Mesenchymal stem cell (in vitro differentiated cells and primary cell): ENCODE data around the gene WWOX.

Experiments
- DNase-seq: peaks from one replicate; pipeline ENCODE4 v3.0.0-alpha.2; 2013
- H2AFZ ChIP-seq: one replicate; pipeline ENCODE4 v1.6.1; 2013; ENCODE audit warnings: low read depth, mild to moderate bottlenecking, control low read depth, inconsistent platforms, low read length, moderate library complexity
- H2AK5ac ChIP-seq: 2 replicates; pipeline ENCODE4 v1.6.1; 2013; ENCODE audit warnings: low read length, moderate library complexity, mild to moderate bottlenecking, inconsistent platforms; ENCODE audit not compliant: severe bottlenecking
- H2BK120ac ChIP-seq: one replicate; pipeline ENCODE4 v1.6.1; 2013; ENCODE audit warnings: low read depth, mild to moderate bottlenecking, inconsistent platforms, low read length, moderate library complexity
- H2BK12ac ChIP-seq, 2 experiments: one replicate each; pipeline ENCODE4 v1.6.1; 2013; ENCODE audit warnings: inconsistent platforms in 2 of 2, low read length in 2 of 2, mild to moderate bottlenecking in 2 of 2, moderate library complexity in 2 of 2, control low read depth in 1 of 2
- H2BK15ac ChIP-seq: one replicate; pipeline ENCODE4 v1.6.1; 2013; ENCODE audit warnings: mild to moderate bottlenecking, low read depth, inconsistent platforms; ENCODE audit not compliant: poor library complexity, severe bottlenecking
- H2BK5ac ChIP-seq: 2 replicates; pipeline ENCODE4 v1.6.1; 2013; ENCODE audit warnings: low read depth, mild to moderate bottlenecking, low read length, control low read depth, inconsistent platforms; ENCODE audit not compliant: poor library complexity, severe bottlenecking
- H3K14ac ChIP-seq, 2 experiments: one replicate each; pipeline ENCODE4 v1.6.1; 2013; ENCODE audit warnings: inconsistent platforms in 2 of 2, low read length in 2 of 2, control low read depth in 1 of 2, mild to moderate bottlenecking in 1 of 2, moderate library complexity in 1 of 2
- H3K18ac ChIP-seq, 2 experiments: one replicate each; pipeline ENCODE4 v1.6.1; 2013; ENCODE audit warnings: inconsistent platforms in 2 of 2, low read length in 2 of 2, control low read depth in 1 of 2, low read depth in 1 of 2, mild to moderate bottlenecking in 1 of 2
- H3K23ac ChIP-seq, 2 experiments: one replicate each; pipeline ENCODE4 v1.6.1; 2013; ENCODE audit warnings: inconsistent platforms in 2 of 2, low read length in 2 of 2, mild to moderate bottlenecking in 2 of 2, moderate library complexity in 2 of 2, control low read depth in 1 of 2
- H3K27ac ChIP-seq: 2 replicates; pipeline ENCODE4 v1.5.1; 2013; ENCODE audit warnings: mild to moderate bottlenecking, moderate library complexity, low read length, control low read depth, inconsistent platforms; ENCODE audit not compliant: poor library complexity, severe bottlenecking
- H3K27me3 ChIP-seq, 2 experiments: 2 replicates each; pipeline versions ENCODE4 v1.6.1 to v1.7.0; 2013; ENCODE audit warnings: low read length in 2 of 2, mild to moderate bottlenecking in 2 of 2, moderate library complexity in 2 of 2, control low read depth in 1 of 2, inconsistent platforms in 1 of 2; ENCODE audit not compliant: control insufficient read depth in 1 of 2, insufficient read depth in 1 of 2
- H3K36me3 ChIP-seq, 2 experiments: 2 replicates each; pipeline versions ENCODE4 v1.6.1 to v1.7.0; 2013; ENCODE audit warnings: low read length in 2 of 2, control low read depth in 1 of 2, inconsistent platforms in 1 of 2, low read depth in 1 of 2, mild to moderate bottlenecking in 1 of 2; ENCODE audit not compliant: insufficient read depth in 2 of 2, control insufficient read depth in 1 of 2
- H3K4ac ChIP-seq, 2 experiments: one replicate each; pipeline ENCODE4 v1.6.1; 2013; ENCODE audit warnings: inconsistent platforms in 2 of 2, low read length in 2 of 2, mild to moderate bottlenecking in 2 of 2, moderate library complexity in 2 of 2, control low read depth in 1 of 2, low read depth in 1 of 2
- H3K4me1 ChIP-seq: 2 replicates; pipeline ENCODE4 v1.6.1; 2013; ENCODE audit warnings: low read depth, low read length, control low read depth; ENCODE audit not compliant: control insufficient read depth, insufficient read depth
- H3K4me2 ChIP-seq: 2 replicates; pipeline ENCODE4 v1.6.1; 2013; ENCODE audit warnings: low read length, mild to moderate bottlenecking, inconsistent platforms; ENCODE audit not compliant: poor library complexity, severe bottlenecking
- H3K4me3 ChIP-seq, 2 experiments: 2 replicates each; pipeline versions ENCODE4 v1.5.1 to v1.7.0; 2013; ENCODE audit warnings: low read length in 2 of 2, mild to moderate bottlenecking in 2 of 2, control low read depth in 1 of 2, low read depth in 1 of 2; ENCODE audit not compliant: insufficient read depth in 1 of 2
- H3K79me1 ChIP-seq: replicated peaks from 2 replicates; pipeline ENCODE4 v1.6.1; 2013; ENCODE audit warnings: mild to moderate bottlenecking, control low read depth, low read length, inconsistent platforms; ENCODE audit not compliant: poor library complexity, severe bottlenecking
- H3K9ac ChIP-seq: 2 replicates; pipeline ENCODE4 v1.7.0; 2013; ENCODE audit warnings: mild to moderate bottlenecking, low read length, moderate library complexity
- H3K9me3 ChIP-seq: 2 replicates; pipeline ENCODE4 v1.7.0; 2013; ENCODE audit warnings: mild to moderate bottlenecking, low read length; ENCODE audit not compliant: control insufficient read depth
- H4K8ac ChIP-seq: one replicate; pipeline ENCODE4 v1.6.1; 2013; ENCODE audit warnings: inconsistent platforms, mild to moderate bottlenecking, low read length, moderate library complexity
- H4K91ac ChIP-seq: one replicate; pipeline ENCODE4 v1.6.1; 2013; ENCODE audit warnings: mild to moderate bottlenecking, low read length, inconsistent platforms
- WGBS: methylation state at CpG from one replicate; pipeline ENCODE4 v1.1.7; 2013; ENCODE audit warnings: mixed read lengths; 5-methylcytosine and 5-hydroxymethylcytosine counted together

Gene WWOX

DNA sequence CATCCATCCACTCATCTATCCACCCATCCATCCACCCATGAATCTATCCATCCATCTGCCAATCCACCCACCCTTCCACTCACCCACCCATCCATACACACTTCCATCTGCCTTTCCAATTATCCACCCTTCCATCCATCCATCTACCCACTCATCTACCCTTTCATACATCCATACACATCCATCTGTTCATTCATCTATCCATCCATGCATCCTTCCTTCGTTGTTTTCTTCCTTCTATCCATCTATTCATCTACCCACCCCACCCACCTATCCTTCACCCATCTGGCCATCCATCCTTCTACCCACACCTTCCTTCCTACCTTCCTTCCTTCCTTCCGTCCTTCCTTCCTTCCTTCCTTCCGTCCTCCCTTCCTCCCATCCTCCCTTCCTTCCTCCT is 106.1 kb downstream of the WWOX start:
- DNase-seq: no peak
- no peaks in the 10 kb centered on the region for H3K9me3 ChIP-seq
- no peak overlapping the region for H4K91ac ChIP-seq
- H3K79me1 ChIP-seq: peaks cover 1% of the 10 kb centered on the region
- no peak overlapping the region for H2BK5ac ChIP-seq
- H2BK120ac ChIP-seq: no peak overlapping the region
- H3K14ac ChIP-seq: no peak overlapping the region
- H2BK15ac ChIP-seq: no peak overlapping the region
- 93% methylated on average over 3 of the region's 3 CpGs for WGBS
- H3K4ac ChIP-seq: no peak overlapping the region
- no peak overlapping the region for H3K27ac ChIP-seq
- H3K4me1 ChIP-seq: peaks cover 2% of the 10 kb centered on the region
- no peak overlapping the region for H3K4me3 ChIP-seq
- no peak overlapping the region for H3K4me2 ChIP-seq
- no peak overlapping the region for H4K8ac ChIP-seq
- H3K36me3 ChIP-seq: no peaks in the 10 kb centered on the region
- no peak overlapping the region for H3K18ac ChIP-seq
- H3K23ac ChIP-seq: no peak overlapping the region
- H2BK12ac ChIP-seq: no peak overlapping the region
- H2AK5ac ChIP-seq: no peak overlapping the region
- no peaks in the 10 kb centered on the region for H3K27me3 ChIP-seq
- no peak overlapping the region for H3K9ac ChIP-seq
- H2AFZ ChIP-seq: no peak overlapping the region

DNA sequence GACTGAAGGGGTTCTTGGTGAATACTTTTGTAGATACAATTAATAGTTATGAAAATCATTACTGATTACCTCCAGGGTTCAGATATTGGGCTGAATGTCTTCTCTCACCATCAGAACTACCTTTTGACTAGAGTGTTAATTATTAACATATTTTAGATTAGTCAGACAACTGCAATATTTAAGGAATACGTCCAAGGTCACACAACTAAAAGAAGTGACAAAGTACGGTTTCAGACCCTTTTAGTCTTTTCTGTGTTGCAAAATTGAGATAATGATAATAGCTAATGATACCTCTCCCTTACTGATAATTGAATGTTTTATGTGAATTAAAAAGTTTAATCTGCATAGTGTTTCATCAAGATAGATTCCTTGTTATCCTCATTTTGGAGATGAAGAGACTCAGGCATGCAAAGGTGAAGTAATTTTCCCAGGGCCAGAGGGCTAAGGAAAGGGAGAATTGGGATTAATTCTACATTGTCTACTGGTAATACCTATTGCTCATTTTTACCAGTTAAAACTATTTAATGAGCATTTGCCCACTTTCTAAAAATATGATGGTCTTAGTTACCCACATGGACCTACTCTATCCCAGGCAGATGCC is 107.3 kb downstream of the WWOX start:
- no peak overlapping the region for H2BK120ac ChIP-seq
- no peak overlapping the region for H2AFZ ChIP-seq
- H3K4me3 ChIP-seq: no peak overlapping the region
- peaks cover 2% of the 10 kb centered on the region for H3K4me1 ChIP-seq
- no CpG with 5 or more reads among the region's 2 CpGs for WGBS
- no peak overlapping the region for H2BK12ac ChIP-seq
- no peak overlapping the region for H2AK5ac ChIP-seq
- H4K91ac ChIP-seq: no peak overlapping the region
- H3K36me3 ChIP-seq: no peaks in the 10 kb centered on the region
- no peak overlapping the region for H3K18ac ChIP-seq
- no peak overlapping the region for H3K9ac ChIP-seq
- no peak overlapping the region for H2BK5ac ChIP-seq
- H3K9me3 ChIP-seq: no peaks in the 10 kb centered on the region
- no peak for DNase-seq
- no peak overlapping the region for H4K8ac ChIP-seq
- no peak overlapping the region for H3K4ac ChIP-seq
- no peak overlapping the region for H3K4me2 ChIP-seq
- no peak overlapping the region for H3K23ac ChIP-seq
- H3K14ac ChIP-seq: no peak overlapping the region
- H3K27ac ChIP-seq: no peak overlapping the region
- H3K79me1 ChIP-seq: peaks cover 1% of the 10 kb centered on the region
- H3K27me3 ChIP-seq: no peaks in the 10 kb centered on the region
- no peak overlapping the region for H2BK15ac ChIP-seq

DNA sequence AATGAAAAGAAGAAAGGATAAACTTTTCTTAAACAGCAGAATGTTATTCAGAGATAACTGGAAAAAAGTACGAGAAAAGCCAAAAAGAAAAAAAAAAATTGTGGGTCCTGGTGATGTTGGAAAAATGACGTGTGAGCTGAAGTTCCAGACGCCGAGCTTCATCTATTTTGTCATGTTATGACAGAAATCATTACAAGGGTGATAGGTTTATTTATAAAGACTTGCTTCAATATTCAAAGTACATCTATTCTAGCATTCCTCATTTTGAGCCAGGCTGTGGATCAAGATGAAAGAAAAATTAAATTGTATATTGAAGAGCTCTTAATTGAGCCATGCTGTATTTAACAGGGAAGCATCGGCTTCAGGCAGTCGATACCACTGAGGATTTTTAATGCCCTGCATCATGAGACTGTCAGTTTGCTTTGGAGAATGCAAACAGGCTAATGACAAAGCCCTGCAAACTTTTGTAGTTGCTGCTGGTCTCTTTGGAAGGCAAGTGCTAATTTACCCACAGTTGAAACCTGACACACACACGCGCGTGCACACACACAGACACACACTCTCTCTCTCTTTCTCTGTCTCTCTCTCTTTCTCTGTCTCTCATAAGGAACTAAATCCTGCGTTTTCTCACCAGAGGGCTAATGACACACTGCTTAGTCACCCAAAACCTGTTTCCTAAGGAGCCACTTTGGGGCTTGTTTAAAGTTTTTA is 110.7 kb downstream of the WWOX start:
- 57% methylated on average over 9 of the region's 10 CpGs for WGBS
- Histone ChIP-seq H3K14ac (no peak overlapping the region), H4K91ac (no peak overlapping the region), H3K36me3 (no peaks in the 10 kb centered on the region), H2BK5ac (no peak overlapping the region), H3K18ac (peak overlapping the region in 1 of 2 experiments; percentile 53), H3K9me3 (no peaks in the 10 kb centered on the region), H2AK5ac (no peak overlapping the region), H3K27me3 (no peaks in the 10 kb centered on the region), H4K8ac (no peak overlapping the region), H3K23ac (no peak overlapping the region), H2BK15ac (no peak overlapping the region), H3K9ac (no peak overlapping the region), H3K4me1 (peaks cover 4% of the 10 kb centered on the region), H2BK12ac (no peak overlapping the region), H3K4me3 (no peak overlapping the region), H3K4me2 (no peak overlapping the region), H3K79me1 (no peaks in the 10 kb centered on the region), H3K4ac (no peak overlapping the region), H2AFZ (no peak overlapping the region), H3K27ac (peak overlapping the region; percentile 24), H2BK120ac (no peak overlapping the region)
- DNase-seq: peak; percentile 72

DNA sequence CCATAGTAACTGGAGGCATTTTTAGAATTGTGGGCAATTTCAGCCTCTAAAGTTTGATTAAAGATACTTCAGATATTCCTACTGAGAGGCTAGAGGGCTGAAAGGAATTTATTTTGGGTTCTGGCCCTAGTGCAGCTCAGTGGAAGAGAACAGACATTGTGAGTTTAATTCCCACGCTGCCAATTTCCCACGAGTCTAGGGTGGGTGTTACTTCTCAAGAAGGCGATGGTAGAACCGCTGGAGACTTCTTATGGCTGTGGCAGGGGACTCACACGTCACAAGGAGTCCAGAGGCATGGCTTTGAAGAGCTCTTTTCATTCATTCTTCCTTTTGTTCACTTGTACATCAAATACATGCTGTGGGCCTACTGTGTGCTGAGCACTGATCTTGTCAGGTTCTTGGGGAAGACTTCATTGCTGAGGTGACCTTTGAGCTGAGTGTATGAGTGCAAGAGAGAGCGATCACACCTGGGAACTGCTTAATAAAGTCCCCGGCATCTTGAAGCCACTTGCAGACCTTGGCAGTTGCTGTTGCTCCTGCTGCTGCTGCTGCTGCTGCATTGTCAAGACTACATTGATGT is 111.7 kb downstream of the WWOX start:
- WGBS: 87% methylated on average over 7 of the region's 7 CpGs
- Histone ChIP-seq H3K4me1 (peaks cover 4% of the 10 kb centered on the region), H3K4ac (no peak overlapping the region), H4K91ac (no peak overlapping the region), H2BK12ac (no peak overlapping the region), H2BK5ac (no peak overlapping the region), H3K4me2 (no peak overlapping the region), H3K9ac (no peak overlapping the region), H3K9me3 (no peaks in the 10 kb centered on the region), H3K36me3 (no peaks in the 10 kb centered on the region), H3K14ac (no peak overlapping the region), H3K18ac (no peak overlapping the region), H2AK5ac (no peak overlapping the region), H3K4me3 (no peak overlapping the region), H2BK15ac (no peak overlapping the region), H3K23ac (no peak overlapping the region), H3K79me1 (no peaks in the 10 kb centered on the region), H2BK120ac (no peak overlapping the region), H3K27ac (no peak overlapping the region), H2AFZ (no peak overlapping the region), H4K8ac (no peak overlapping the region), H3K27me3 (no peaks in the 10 kb centered on the region)
- DNase-seq: no peak
